Ishikawa (cell line): Measurements from ENCODE around the gene HS3ST2.

ENCODE experiments used
- CEBPB ChIP-seq: IDR thresholded peaks from 2 replicates; pipeline ENCODE4 v1.6.1; 2012
- CREB1 ChIP-seq: IDR thresholded peaks from 2 replicates; pipeline ENCODE4 v1.6.1; 2012; ENCODE audit warnings: low read depth
- EGR1 ChIP-seq: IDR thresholded peaks from 2 replicates; pipeline ENCODE4 v1.6.1; 2012
- EP300 ChIP-seq: IDR thresholded peaks from 2 replicates; pipeline ENCODE4 v1.6.1; 2012; ENCODE audit warnings: borderline replicate concordance
- FOXM1 ChIP-seq: IDR thresholded peaks from 2 replicates; pipeline ENCODE4 v1.6.1; 2012; ENCODE audit warnings: low read depth, borderline replicate concordance
- MAX ChIP-seq: IDR thresholded peaks from 2 replicates; pipeline ENCODE4 v1.6.1; 2012
- NFIC ChIP-seq: IDR thresholded peaks from 2 replicates; pipeline ENCODE4 v1.6.1; 2012
- RAD21 ChIP-seq: IDR thresholded peaks from 2 replicates; pipeline ENCODE4 v1.6.1; 2012; ENCODE audit warnings: low read depth
- REST ChIP-seq: IDR thresholded peaks from 2 replicates; pipeline ENCODE4 v1.6.1; 2012; ENCODE audit warnings: low read depth, mild to moderate bottlenecking
- TAF1 ChIP-seq: IDR thresholded peaks from 2 replicates; pipeline ENCODE4 v1.6.1; 2012; ENCODE audit warnings: low read depth, mild to moderate bottlenecking
- TCF12 ChIP-seq: IDR thresholded peaks from 2 replicates; pipeline ENCODE4 v1.6.1; 2012; ENCODE audit warnings: low read depth
- TEAD4 ChIP-seq: IDR thresholded peaks from 2 replicates; pipeline ENCODE4 v1.6.1; 2012
- USF1 ChIP-seq: IDR thresholded peaks from 2 replicates; pipeline ENCODE4 v1.6.1; 2012
- YY1 ChIP-seq: IDR thresholded peaks from 2 replicates; pipeline ENCODE4 v1.6.1; 2012; ENCODE audit warnings: low read depth
- ZBTB7A ChIP-seq: IDR thresholded peaks from 2 replicates; pipeline ENCODE4 v1.6.1; 2012; ENCODE audit warnings: low read depth

The HS3ST2 gene

GRCh38 chr16:22813948-22814710, at the start of gene HS3ST2:
Gene HS3ST2 (plus strand): TSS chr16:22814162. CDS start chr16:22814611, 449 bp downstream.
- TF ChIP-seq RAD21 (no peak), TAF1 (no peak), NFIC (no peak), USF1 (no peak), FOXM1 (no peak), REST (no peak), EP300 (no peak), EGR1 (no peak), TEAD4 (no peak), CEBPB (no peak), TCF12 (no peak), CREB1 (no peak), MAX (no peak), ZBTB7A (no peak), YY1 (no peak)

GRCh38 chr16:22764662-22765327, 49.2 kb upstream of the HS3ST2 start:
- TF ChIP-seq MAX (no peak), RAD21 (no peak), ZBTB7A (no peak), NFIC (no peak), FOXM1 (no peak), EGR1 (no peak), YY1 (no peak), CREB1 (no peak), EP300 (no peak), REST (no peak)

GRCh38 chr16:22765479-22765878, 48.5 kb upstream of the HS3ST2 start:
- TF ChIP-seq TCF12: no peak
- no peak for TF ChIP-seq CREB1
- no peak for TF ChIP-seq YY1
- TF ChIP-seq EP300: no peak
- TF ChIP-seq TAF1: no peak
- TF ChIP-seq FOXM1: no peak
- no peak for TF ChIP-seq RAD21
- no peak for TF ChIP-seq MAX
- TF ChIP-seq TEAD4: no peak
- no peak for TF ChIP-seq CEBPB
- TF ChIP-seq NFIC: no peak
- no peak for TF ChIP-seq ZBTB7A
- no peak for TF ChIP-seq USF1
- TF ChIP-seq REST: no peak
- no peak for TF ChIP-seq EGR1

- TF ChIP-seq REST: no peak
- no peak for TF ChIP-seq USF1
- TF ChIP-seq ZBTB7A: no peak
- TF ChIP-seq CREB1: no peak
- TF ChIP-seq EP300: no peak
- TF ChIP-seq FOXM1: no peak
- no peak for TF ChIP-seq YY1
- TF ChIP-seq MAX: no peak
- TF ChIP-seq TAF1: no peak
- TF ChIP-seq CEBPB: no peak
- TF ChIP-seq TCF12: no peak
- no peak for TF ChIP-seq RAD21
- TF ChIP-seq NFIC: no peak
- no peak for TF ChIP-seq TEAD4
- no peak for TF ChIP-seq EGR1
Measured at GRCh38 chr16:22770866-22771265, 43.1 kb upstream of the HS3ST2 start.
